ENCODE results near the gene CDKL5. TPM values are rescaled to one million over a fixed set of nuclear protein-coding genes. Genes with fewer than 3 reads are reported as not detected.

The CDKL5 gene
- total RNA-seq, 1 donor, result 3.7 TPM

DNA sequence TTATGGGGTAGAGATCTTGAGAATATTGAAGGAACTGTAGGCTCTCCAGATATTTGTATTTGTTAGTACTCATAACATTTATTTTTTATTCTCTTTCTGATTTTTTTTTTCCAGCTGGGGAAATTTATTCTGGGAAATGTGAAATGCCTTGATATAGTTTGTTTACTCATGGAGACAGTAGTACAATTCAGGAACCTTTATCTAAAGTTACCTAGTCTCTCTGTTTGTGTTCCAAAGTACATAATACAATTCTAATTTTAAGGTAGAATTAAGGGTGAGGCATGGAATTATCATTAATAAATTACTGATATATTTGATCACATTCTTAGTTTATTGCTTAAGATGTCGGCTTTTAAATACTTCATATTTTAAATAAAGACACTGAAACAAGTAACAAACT lies 132.5 kb downstream of the CDKL5 start:
- no peak for DNase-seq (ENCODE audit: low read depth)
- TF ChIP-seq, protein P1, sequence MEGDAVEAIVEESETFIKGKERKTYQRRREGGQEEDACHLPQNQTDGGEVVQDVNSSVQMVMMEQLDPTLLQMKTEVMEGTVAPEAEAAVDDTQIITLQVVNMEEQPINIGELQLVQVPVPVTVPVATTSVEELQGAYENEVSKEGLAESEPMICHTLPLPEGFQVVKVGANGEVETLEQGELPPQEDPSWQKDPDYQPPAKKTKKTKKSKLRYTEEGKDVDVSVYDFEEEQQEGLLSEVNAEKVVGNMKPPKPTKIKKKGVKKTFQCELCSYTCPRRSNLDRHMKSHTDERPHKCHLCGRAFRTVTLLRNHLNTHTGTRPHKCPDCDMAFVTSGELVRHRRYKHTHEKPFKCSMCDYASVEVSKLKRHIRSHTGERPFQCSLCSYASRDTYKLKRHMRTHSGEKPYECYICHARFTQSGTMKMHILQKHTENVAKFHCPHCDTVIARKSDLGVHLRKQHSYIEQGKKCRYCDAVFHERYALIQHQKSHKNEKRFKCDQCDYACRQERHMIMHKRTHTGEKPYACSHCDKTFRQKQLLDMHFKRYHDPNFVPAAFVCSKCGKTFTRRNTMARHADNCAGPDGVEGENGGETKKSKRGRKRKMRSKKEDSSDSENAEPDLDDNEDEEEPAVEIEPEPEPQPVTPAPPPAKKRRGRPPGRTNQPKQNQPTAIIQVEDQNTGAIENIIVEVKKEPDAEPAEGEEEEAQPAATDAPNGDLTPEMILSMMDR (IDR thresholded peaks at IDR 0.05; ENCODE audit: insufficient read depth, low read length), result no peak
- no peak overlapping the region for H3K4me3 ChIP-seq (ENCODE audit: low read depth, low read length)

- DNase-seq (ENCODE audit: low read depth), result no peak
- no peak overlapping the region for H3K4me3 ChIP-seq (ENCODE audit: low read depth, low read length)
- TF ChIP-seq, protein P1 (IDR thresholded peaks at IDR 0.05; ENCODE audit: insufficient read depth, low read length), result no peak
Observed at GRCh38 chrX:18558799-18559198, 133.4 kb downstream of the CDKL5 start.

- TF ChIP-seq, protein P1 (IDR thresholded peaks at IDR 0.05; ENCODE audit: insufficient read depth, low read length), result no peak
- H3K4me3 ChIP-seq (ENCODE audit: low read depth, low read length), result no peak overlapping the region
- DNase-seq (ENCODE audit: low read depth), result no peak
Observed at GRCh38 chrX:18561020-18561419, 135.6 kb downstream of the CDKL5 start.

DNA sequence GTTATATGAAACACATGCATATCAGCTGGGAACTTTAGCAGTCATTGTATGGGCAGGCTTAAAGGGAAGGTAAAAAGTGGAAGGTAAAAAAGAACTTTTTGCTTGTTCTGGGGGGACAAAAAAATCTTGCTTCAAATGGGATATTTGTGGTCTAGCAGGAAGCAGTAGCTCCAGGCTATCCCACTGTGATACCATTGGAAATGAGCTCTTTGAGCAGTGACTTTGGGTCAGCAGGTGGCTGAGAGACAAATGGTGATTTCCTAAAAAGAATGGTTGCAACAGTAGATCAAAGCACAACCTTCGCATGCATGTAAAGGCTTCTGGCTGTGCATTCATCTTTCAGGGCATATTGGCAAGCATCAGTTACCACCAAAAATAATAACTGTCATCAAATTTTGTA lies 140.3 kb downstream of the CDKL5 start:
- no peak overlapping the region for H3K4me3 ChIP-seq (ENCODE audit: low read depth, low read length)
- DNase-seq (ENCODE audit: low read depth), result no peak
- TF ChIP-seq, protein P1 (IDR thresholded peaks at IDR 0.05; ENCODE audit: insufficient read depth, low read length), result no peak

- TF ChIP-seq, protein P1 (IDR thresholded peaks at IDR 0.05; ENCODE audit: insufficient read depth, low read length), result no peak
Observed at GRCh38 chrX:18566748-18567147, 141.3 kb downstream of the CDKL5 start.

DNA sequence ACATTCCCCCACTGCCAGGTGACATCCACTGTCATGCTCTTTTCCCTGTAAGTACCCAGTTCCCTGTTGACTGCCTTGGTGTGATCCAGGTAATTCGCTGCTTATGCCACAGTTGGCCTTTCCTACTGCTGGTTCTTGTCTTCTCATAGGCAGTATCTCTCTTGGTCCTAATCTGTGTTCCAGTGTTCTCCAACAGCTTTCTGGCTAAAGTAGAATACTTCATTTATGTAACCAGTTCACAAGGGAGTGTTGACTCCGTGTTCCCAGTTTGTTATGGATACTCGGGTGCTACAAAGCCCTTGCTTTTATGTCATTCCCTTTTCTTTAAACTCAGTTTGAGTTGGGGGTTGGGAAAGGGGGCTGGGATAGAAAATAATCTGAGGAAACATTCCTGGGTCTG lies 148.1 kb downstream of the CDKL5 start:
- no peak overlapping the region for H3K4me3 ChIP-seq (ENCODE audit: low read depth, low read length)
- TF ChIP-seq, protein P1 (IDR thresholded peaks at IDR 0.05; ENCODE audit: insufficient read depth, low read length), result no peak
- DNase-seq (ENCODE audit: low read depth), result no peak

More at GRCh38 chrX:18566748-18567147, 141.3 kb downstream of the CDKL5 start:
- H3K4me3 ChIP-seq (ENCODE audit: low read depth, low read length), result no peak overlapping the region
- no peak for DNase-seq (ENCODE audit: low read depth)

- TF ChIP-seq, protein P1 (IDR thresholded peaks at IDR 0.05; ENCODE audit: insufficient read depth, low read length), result no peak
- DNase-seq (ENCODE audit: low read depth), result peak; percentile 67
- H3K4me3 ChIP-seq (ENCODE audit: low read depth, low read length), result no peak overlapping the region
Observed at GRCh38 chrX:18574591-18574990, 149.2 kb downstream of the CDKL5 start.
